Endothelial cell of umbilical vein (primary cell): Measurements from ENCODE around the gene CCL1.

Experiments
- CTCF ChIP-seq, 2 donors: IDR thresholded peaks; 1 replicate in 1 of 2; 2 replicates in 1 of 2; pipeline ENCODE4 v1.5.1; 2011; ENCODE audit warnings: low read length in 2 of 2, mild to moderate bottlenecking in 2 of 2, moderate library complexity in 2 of 2, control low read depth in 1 of 2, inconsistent platforms in 1 of 2, low read depth in 1 of 2; ENCODE audit not compliant: insufficient read depth in 1 of 2; ENCODE audit errors: extremely low read depth in 1 of 2
- EZH2 ChIP-seq: IDR thresholded peaks from 2 replicates; pipeline ENCODE4 v1.6.1; 2012; ENCODE audit warnings: borderline replicate concordance, low read depth, mild to moderate bottlenecking, moderate library complexity, low read length, inconsistent platforms; ENCODE audit not compliant: severe bottlenecking
- FOS ChIP-seq: IDR thresholded peaks from 2 replicates; pipeline ENCODE4 v1.6.1; 2011; ENCODE audit warnings: mild to moderate bottlenecking, low read length, moderate library complexity, borderline replicate concordance; ENCODE audit not compliant: insufficient read depth
- GATA2 ChIP-seq: IDR thresholded peaks from 2 replicates; pipeline ENCODE4 v1.7.0; 2011; ENCODE audit warnings: low read depth, mild to moderate bottlenecking, moderate library complexity, mixed read lengths, low read length; ENCODE audit not compliant: insufficient read length, insufficient read depth
- JUN ChIP-seq: IDR thresholded peaks from 2 replicates; pipeline ENCODE4 v1.6.1; 2011; ENCODE audit warnings: borderline replicate concordance, low read depth; ENCODE audit not compliant: insufficient read length, insufficient read depth
- MAX ChIP-seq: IDR thresholded peaks from 2 replicates; pipeline ENCODE4 v1.6.1; 2011; ENCODE audit not compliant: insufficient read depth, insufficient read length
- MYC ChIP-seq: IDR thresholded peaks from one replicate; pipeline ENCODE4 v1.6.1; 2011; ENCODE audit warnings: mild to moderate bottlenecking, low read depth, low read length
- POLR2A ChIP-seq: IDR thresholded peaks from 2 replicates; pipeline ENCODE4 v1.6.1; 2012; ENCODE audit warnings: low read depth, mild to moderate bottlenecking, control low read depth, low read length
- POLR2AphosphoS5 ChIP-seq: IDR thresholded peaks from 2 replicates; pipeline ENCODE4 v1.6.1; 2012; ENCODE audit warnings: low read depth, mild to moderate bottlenecking, control low read depth, low read length, moderate library complexity; ENCODE audit not compliant: insufficient read depth

GRCh38 chr17:34400301-34400931 lies 37.4 kb upstream of the CCL1 start:
- no peak for TF ChIP-seq CTCF (IDR thresholded peaks at IDR 0.05; ENCODE audit: extremely low read depth in 1 of 2, insufficient read depth in 1 of 2, low read depth in 1 of 2, low read length in 2 of 2)
- TF ChIP-seq POLR2AphosphoS5, result no peak
- no peak for TF ChIP-seq EZH2
- no peak for TF ChIP-seq FOS
- no peak for TF ChIP-seq POLR2A
- no peak for TF ChIP-seq MAX
- no peak for TF ChIP-seq GATA2
- TF ChIP-seq MYC, result no peak
- no peak for TF ChIP-seq JUN
